Stomach (tissue), 9 donors: Measurements from ENCODE around the gene EGLN2. TPM values are rescaled to one million over a fixed set of nuclear protein-coding genes. Genes with fewer than 3 reads are reported as not detected.
"Not testable (repeated sequence)": the region's sequence is repeated elsewhere in the genome, so short reads cannot be mapped to it uniquely, and the experiment has no call there.

Source experiments
- DNase-seq, 2 donors: peaks; one replicate each; pipeline versions ENCODE4 v3.0.0 to v3.0.0-alpha.2; 2013 to 2019
- H3K27ac ChIP-seq, 5 donors: fragments of 200-600 bp in 4 of 5; sonication (generic) in 4 of 5; one replicate each; pipeline ENCODE4 v1.5.1; 2013 to 2019; ENCODE audit warnings: mild to moderate bottlenecking in 1 of 5, moderate library complexity in 1 of 5
- H3K27me3 ChIP-seq, 3 donors: fragments of 200-600 bp; sonication (generic); one replicate each; pipeline ENCODE4 v1.5.1; 2017 to 2019; ENCODE audit warnings: mixed run types in 1 of 3
- H3K36me3 ChIP-seq, 4 donors: fragments of 200-600 bp; sonication (generic); 1 replicate in 3 of 4; 2 replicates in 1 of 4; pipeline ENCODE4 v1.5.1; 2016 to 2019
- H3K4me1 ChIP-seq, 4 donors: fragments of 200-600 bp; sonication (generic); one replicate each; pipeline ENCODE4 v1.5.1; 2016 to 2019
- H3K4me3 ChIP-seq, 4 donors: fragments of 200-600 bp; sonication (generic) in 3 of 4; one replicate each; pipeline ENCODE4 v1.5.1; 2016 to 2019; ENCODE audit warnings: mild to moderate bottlenecking in 1 of 4
- H3K9me3 ChIP-seq, 4 donors: fragments of 200-600 bp; sonication (generic); one replicate each; pipeline ENCODE4 v1.5.1; 2016 to 2019
- CTCF ChIP-seq, 7 experiments: fragments of 450-650 bp in 4 of 7; fragments of 200-600 bp in 3 of 7; sonication (generic) in 3 of 7; IDR thresholded peaks; one replicate each; pipeline ENCODE4 v1.5.1; 2016 to 2019; ENCODE audit warnings: antibody characterized with exemption in 7 of 7, control low read depth in 2 of 7, mild to moderate bottlenecking in 1 of 7
- EP300 ChIP-seq: sonication (generic); formaldehyde crosslinking; IDR thresholded peaks from one replicate; pipeline ENCODE4 v1.6.1; 2017; ENCODE audit warnings: antibody characterized with exemption
- POLR2A ChIP-seq, 4 donors: fragments of 450-650 bp; IDR thresholded peaks; one replicate each; pipeline ENCODE4 v1.6.1; 2016; ENCODE audit warnings: antibody characterized with exemption in 4 of 4, control low read depth in 2 of 4, mild to moderate bottlenecking in 1 of 4, moderate library complexity in 1 of 4
- POLR2AphosphoS5 ChIP-seq, 3 donors: sonication (generic); formaldehyde crosslinking; IDR thresholded peaks; one replicate each; pipeline ENCODE4 v1.6.1; 2016; ENCODE audit warnings: antibody characterized with exemption in 3 of 3
- WGBS, 5 donors: extraction: QIAGEN DNeasy Blood & Tissue Kit in 3 of 5; methylation state at CpG; one replicate each; pipeline versions ENCODE4 v1.1.5 to v1.1.7; 2013 to 2018; 5-methylcytosine and 5-hydroxymethylcytosine counted together
- intact Hi-C: fragments of 100-400 bp; cut with DNase I; formaldehyde crosslinking; loops from one replicate; pipeline ENCODE4 v1.15.1; 2023; ENCODE audit warnings: low total_unique reads
- polyA plus RNA-seq, 3 donors: library from polyadenylated mRNA; stranded (reverse); fragments of 200-250 nt; gene quantifications; one replicate each; pipeline ENCODE4 v1.2.3, GENCODE V29; 2013
- total RNA-seq, 5 donors: library from RNA; depleted of rRNA; stranded (reverse); fragments of >200 nt; gene quantifications; one replicate each; pipeline versions ENCODE4 v1.1.0 to v1.2.3, GENCODE V29; 2014 to 2016
- donor health status: healthy with polysubstance abuse.
- donor health status: Bipolar disorder and iron deficiency.
- donor health status: healthy.

The EGLN2 gene
- total and polyA plus RNA-seq, 8 donors: 30.0 to 115 (median 71.4) TPM

- Histone ChIP-seq H3K36me3 (no peaks in the 10 kb centered on the region), H3K4me3 (no peak overlapping the region), H3K9me3 (no peaks in the 10 kb centered on the region), H3K27ac (no peak overlapping the region), H3K4me1 (peaks cover 27 to 55% (median 48%) of the 10 kb centered on the region in 4 donors), H3K27me3 (no peaks in the 10 kb centered on the region)
- intact Hi-C loops: no loop called here
- no peak for DNase-seq
- TF ChIP-seq EP300: no peak
- TF ChIP-seq POLR2A (IDR thresholded peaks at IDR 0.05): no peak
- no peak for TF ChIP-seq CTCF (IDR thresholded peaks at IDR 0.05)
- TF ChIP-seq POLR2AphosphoS5 (IDR thresholded peaks at IDR 0.05): no peak
- 59 to 78% (median 73%) methylated on average over 4 of the region's 4 CpGs for WGBS, 5 donors
Measured at GRCh38 chr19:40815223-40815622, 16.2 kb downstream of the EGLN2 start.

DNA sequence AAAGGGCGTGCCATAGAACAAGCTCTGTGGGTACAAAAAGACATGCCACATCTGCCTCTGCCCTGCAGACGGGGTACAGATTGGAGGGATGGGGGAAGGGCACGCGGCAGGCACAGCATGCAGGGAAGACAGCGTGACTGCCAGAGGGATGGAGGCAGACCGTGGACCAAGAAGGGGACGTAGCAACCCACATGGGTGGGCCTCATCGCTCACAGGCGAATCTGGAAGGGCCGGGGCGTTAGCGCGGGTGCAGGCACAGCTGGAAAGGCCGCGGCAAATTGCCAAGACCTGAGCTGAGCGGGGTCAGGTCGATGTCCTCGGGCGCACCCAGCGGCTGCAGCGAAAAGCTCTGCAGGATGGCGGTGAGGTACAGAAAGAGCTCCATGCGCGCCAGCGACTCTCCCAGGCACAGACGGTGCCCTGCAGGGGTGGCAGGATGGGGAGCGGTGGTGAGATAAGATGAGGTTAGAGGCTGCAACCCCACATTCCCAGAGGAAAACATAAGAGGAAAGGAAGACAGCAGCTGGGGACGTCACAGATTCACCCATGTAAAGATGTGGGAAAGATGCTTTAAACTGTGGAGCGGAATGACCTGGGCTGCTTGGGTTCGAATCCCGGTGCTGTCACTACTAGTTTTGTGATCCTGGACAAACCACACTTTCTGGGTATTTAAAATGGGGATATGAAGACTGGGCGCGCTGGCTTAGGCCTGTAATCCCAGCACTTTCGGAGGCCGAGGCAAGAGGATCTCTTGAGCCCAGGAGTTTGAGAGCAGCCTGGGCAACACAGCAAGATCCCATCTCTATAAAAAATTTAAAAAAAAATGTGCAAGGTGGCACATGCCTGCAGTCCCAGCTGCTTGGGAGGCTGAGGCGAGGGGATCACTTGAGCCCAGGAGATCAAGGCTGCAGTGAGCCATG lies 19.7 kb downstream of the EGLN2 start:
- intact Hi-C loops, H3K27me3 ChIP-seq, H3K9me3 ChIP-seq, H3K36me3 ChIP-seq: not testable (repeated sequence)
- Histone ChIP-seq H3K4me3 (peak overlapping the region; percentile 22 to 32 (median 26)), H3K27ac (peak overlapping the region in 4 of 5 donors; percentile 12 to 58 (median 44)), H3K4me1 (peaks cover 22 to 44% (median 36%) of the 10 kb centered on the region in 4 donors)
- WGBS, 5 donors: 22 to 42% (median 36%) methylated on average over 18 to 33 of the region's 36 CpGs
- peak in 4 of 7 experiments; percentile 3 to 46 (median 8) for TF ChIP-seq CTCF (IDR thresholded peaks at IDR 0.05)
- DNase-seq: peak; percentile 81 to 86

DNA sequence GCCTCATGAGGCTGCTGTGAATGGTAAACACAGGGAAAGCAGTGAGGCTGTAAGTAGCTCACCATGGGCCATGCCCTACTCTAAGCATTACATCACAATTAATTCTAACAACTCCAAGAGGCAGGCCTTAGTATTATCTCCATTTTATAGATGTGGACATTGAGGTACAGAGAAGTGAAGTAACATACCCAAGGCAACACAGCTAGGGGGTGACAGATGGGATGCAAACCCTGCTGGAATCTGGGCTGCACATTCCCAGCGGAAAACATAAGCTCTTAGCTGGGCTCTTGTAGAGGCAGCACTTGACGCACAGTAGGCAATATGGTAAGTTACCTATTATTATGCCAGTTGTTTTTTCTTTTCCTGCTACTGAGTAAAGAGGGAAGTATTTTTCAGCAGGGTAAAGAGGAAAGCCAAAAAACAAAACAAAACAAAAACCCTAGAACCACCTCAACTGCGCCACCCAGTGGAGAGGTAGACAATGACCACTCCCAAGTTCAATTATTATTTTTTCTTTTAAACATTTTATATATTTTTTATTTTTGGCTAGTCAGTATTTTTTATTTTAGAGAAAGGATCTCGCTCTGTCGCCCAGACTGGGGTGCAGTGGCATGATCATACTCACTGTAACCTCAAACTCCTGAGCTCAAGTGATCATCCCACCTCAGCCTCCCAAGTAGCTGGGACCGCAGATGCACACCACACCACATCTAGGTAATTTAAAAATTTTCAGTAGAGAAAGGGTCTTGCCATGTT lies 20.7 kb downstream of the EGLN2 start:
- H3K27me3 ChIP-seq, H3K9me3 ChIP-seq, H3K4me3 ChIP-seq, intact Hi-C loops, H3K36me3 ChIP-seq: not testable (repeated sequence)
- peak in 5 of 7 experiments; percentile 69 to 94 (median 79) for TF ChIP-seq CTCF (IDR thresholded peaks at IDR 0.05)
- peak in 1 of 3 donors; percentile 30 for TF ChIP-seq POLR2AphosphoS5 (IDR thresholded peaks at IDR 0.05)
- peak; percentile 63 to 68 for DNase-seq
- 36 to 44% (median 38%) methylated on average over 6 of the region's 6 CpGs for WGBS, 5 donors
- Histone ChIP-seq H3K27ac (peak overlapping the region in 4 of 5 donors; percentile 29 to 58 (median 44)), H3K4me1 (peaks cover 22 to 47% (median 35%) of the 10 kb centered on the region in 4 donors)

DNA sequence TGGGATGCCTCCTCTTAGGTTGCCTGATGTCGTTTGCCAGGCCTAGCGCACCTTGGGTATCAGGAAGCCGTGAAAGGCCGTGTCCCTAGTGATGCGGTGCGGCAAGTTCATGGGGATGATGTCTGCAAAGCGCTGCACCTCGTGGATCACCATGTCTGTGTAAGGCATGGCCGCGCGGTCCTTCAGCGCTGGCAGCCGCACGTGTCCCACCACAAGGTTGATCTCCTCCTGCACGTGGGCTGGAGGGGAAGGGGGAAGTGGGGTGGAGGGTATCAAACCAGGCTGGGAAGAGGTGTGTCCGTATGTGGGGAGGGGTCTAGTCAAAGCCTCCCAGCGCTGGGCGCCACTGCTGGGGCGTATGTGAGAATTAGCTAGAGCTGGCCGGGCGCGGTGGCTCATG lies 23.2 kb downstream of the EGLN2 start:
- WGBS, 5 donors: 87 to 92% (median 88%) methylated on average over 22 of the region's 22 CpGs
- Histone ChIP-seq H3K9me3 (no peaks in the 10 kb centered on the region), H3K27ac (peak overlapping the region in 1 of 5 donors; percentile 57), H3K4me1 (peaks cover 22 to 47% (median 35%) of the 10 kb centered on the region in 4 donors), H3K27me3 (no peaks in the 10 kb centered on the region), H3K4me3 (no peak overlapping the region), H3K36me3 (peaks cover 0 to 7% (median 6%) of the 10 kb centered on the region in 4 donors)
- intact Hi-C loops: no loop called here
- peak in 1 of 2 donors; percentile 22 for DNase-seq
- no peak for TF ChIP-seq CTCF (IDR thresholded peaks at IDR 0.05)
- no peak for TF ChIP-seq EP300
- TF ChIP-seq POLR2AphosphoS5 (IDR thresholded peaks at IDR 0.05): no peak
- TF ChIP-seq POLR2A (IDR thresholded peaks at IDR 0.05): no peak

DNA sequence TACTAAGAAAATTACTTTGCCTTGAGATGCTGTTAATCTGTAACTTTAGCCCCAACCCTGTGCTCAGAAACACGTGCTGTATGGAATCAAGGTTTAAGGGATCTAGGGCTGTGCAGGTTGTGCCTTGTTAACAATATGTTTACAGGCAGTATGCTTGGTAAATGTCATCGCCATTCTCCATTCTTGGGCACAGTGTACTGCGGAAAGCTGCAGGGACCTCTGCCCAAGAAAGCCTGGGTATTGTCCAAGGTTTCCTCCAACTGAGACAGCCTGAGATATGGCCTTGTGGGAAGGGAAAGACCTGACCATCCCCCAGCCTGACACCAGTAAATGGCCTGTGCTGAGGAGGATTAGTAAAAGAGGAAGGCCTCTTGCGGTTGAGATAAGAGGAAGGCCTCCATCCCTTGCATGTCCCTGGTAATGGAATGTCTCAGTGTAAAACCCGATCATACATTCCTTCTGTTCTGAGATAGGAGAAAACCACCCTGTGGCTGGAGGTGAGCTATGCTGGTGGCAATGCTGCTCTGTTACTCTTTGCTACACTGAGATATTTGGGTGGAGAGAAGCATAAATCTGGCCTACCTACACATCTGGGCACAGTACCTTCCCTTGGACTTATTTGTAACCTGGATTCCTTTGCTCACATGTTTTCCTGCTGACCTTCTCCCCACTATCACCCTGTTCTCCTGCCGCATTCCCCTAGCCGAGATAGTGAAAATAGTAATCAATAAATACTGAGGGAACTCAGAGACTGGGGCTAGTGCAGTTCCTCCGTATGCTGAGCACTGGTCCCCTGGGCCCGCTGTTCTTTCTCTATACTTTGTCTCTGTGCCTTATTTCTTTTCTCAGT lies 23.9 kb downstream of the EGLN2 start:
- Histone ChIP-seq H3K27ac (peak overlapping the region in 2 of 5 donors; percentile 46 to 57), H3K36me3 (peaks cover 0 to 15% (median 12%) of the 10 kb centered on the region in 4 donors), H3K4me1 (peaks cover 22 to 46% (median 35%) of the 10 kb centered on the region in 4 donors)
- H3K4me3 ChIP-seq, H3K27me3 ChIP-seq, H3K9me3 ChIP-seq, intact Hi-C loops: not testable (repeated sequence)
- WGBS, 5 donors: 38 to 57% (median 51%) methylated on average over 9 of the region's 9 CpGs
- peak in 1 of 2 donors; percentile 25 for DNase-seq

DNA sequence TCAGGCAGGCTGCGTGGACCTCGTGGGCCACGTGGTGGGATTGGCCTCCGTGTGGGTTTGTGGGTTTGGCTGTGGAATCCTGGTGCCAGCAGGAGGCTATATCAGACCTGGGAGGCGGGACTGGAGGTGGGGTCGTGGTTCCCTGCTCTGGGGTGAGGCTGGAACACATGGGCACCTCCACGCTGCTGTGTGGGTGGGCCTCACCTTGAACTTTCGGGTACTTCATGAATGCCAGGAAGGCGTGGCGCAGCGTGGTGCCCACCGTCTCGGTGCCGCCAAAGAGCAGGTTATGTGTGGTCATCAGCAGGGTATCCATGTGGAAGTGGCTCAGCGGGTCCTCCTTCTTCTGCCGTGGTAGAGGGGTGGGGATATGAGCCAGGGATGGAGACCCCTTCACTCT lies 25.9 kb downstream of the EGLN2 start:
- intact Hi-C loops: not testable (repeated sequence)
- peak in 1 of 2 donors; percentile 18 for DNase-seq

More for the DNA sequence above, 25.9 kb downstream of the EGLN2 start:
- Histone ChIP-seq H3K4me1 (peaks cover 6 to 26% (median 16%) of the 10 kb centered on the region in 4 donors), H3K36me3 (peaks cover 0 to 22% (median 13%) of the 10 kb centered on the region in 4 donors)
- not testable (repeated sequence) for H3K27me3 ChIP-seq, H3K4me3 ChIP-seq, H3K9me3 ChIP-seq, H3K27ac ChIP-seq
- WGBS, 5 donors: 79 to 90% (median 88%) methylated on average over 10 to 16 of the region's 16 CpGs
